ENCODE measurements around the gene INPP5A. TPM values are rescaled to one million over a fixed set of nuclear protein-coding genes. Genes with fewer than 3 reads are reported as not detected.

INPP5A gene
- total RNA-seq, 1 donor from 2014 or later: 36.3 TPM

DNA sequence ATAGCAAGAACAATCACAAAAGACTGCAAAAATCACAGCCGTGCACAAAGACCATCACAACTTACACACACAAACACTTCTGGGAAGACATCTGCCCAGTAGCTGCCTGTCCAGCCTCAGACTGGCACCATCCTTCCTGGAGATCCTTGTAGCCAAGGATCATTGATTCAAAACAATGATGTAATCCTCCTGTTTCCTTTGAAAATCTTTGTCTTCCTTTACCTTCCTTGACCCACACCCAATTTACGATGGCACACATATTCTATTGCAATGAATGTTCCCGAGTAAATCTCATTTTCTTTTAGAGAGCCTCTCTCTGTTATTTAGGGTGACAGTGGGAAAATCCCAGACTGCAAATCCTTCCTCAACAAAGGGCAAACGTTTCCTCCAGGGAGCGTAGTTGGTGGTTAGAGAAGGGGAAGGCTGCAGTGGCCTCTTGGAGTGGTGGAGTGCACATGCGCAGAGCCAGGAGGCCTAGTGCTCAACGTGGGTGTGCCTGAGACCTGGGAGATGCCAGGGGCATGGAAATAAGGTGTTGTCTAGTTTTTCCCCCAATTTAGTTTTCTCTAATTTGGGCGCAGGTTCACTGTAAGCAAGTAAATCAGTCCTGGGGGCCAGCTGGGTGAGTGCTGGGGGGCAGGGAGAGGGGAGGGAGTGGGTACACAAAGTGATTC, 3.1 kb upstream of the INPP5A start:
- DNase-seq: no peak
- Mint-ChIP-seq H3K27ac (ENCODE audit: unreplicated experiment) (no peak overlapping the region), H3K4me1 (ENCODE audit: low read depth, unreplicated experiment) (peaks cover 2% of the 10 kb centered on the region), H3K27me3 (ENCODE audit: unreplicated experiment) (peaks cover 6% of the 10 kb centered on the region), H3K36me3 (ENCODE audit: unreplicated experiment) (peaks cover 15% of the 10 kb centered on the region), H3K4me3 (ENCODE audit: unreplicated experiment) (peak overlapping the region; percentile 48), H3K9me3 (ENCODE audit: unreplicated experiment) (peaks cover 4% of the 10 kb centered on the region)
- TF ChIP-seq, protein P1, sequence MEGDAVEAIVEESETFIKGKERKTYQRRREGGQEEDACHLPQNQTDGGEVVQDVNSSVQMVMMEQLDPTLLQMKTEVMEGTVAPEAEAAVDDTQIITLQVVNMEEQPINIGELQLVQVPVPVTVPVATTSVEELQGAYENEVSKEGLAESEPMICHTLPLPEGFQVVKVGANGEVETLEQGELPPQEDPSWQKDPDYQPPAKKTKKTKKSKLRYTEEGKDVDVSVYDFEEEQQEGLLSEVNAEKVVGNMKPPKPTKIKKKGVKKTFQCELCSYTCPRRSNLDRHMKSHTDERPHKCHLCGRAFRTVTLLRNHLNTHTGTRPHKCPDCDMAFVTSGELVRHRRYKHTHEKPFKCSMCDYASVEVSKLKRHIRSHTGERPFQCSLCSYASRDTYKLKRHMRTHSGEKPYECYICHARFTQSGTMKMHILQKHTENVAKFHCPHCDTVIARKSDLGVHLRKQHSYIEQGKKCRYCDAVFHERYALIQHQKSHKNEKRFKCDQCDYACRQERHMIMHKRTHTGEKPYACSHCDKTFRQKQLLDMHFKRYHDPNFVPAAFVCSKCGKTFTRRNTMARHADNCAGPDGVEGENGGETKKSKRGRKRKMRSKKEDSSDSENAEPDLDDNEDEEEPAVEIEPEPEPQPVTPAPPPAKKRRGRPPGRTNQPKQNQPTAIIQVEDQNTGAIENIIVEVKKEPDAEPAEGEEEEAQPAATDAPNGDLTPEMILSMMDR (IDR thresholded peaks at IDR 0.05; ENCODE audit: partially characterized antibody, unreplicated experiment): no peak

DNA sequence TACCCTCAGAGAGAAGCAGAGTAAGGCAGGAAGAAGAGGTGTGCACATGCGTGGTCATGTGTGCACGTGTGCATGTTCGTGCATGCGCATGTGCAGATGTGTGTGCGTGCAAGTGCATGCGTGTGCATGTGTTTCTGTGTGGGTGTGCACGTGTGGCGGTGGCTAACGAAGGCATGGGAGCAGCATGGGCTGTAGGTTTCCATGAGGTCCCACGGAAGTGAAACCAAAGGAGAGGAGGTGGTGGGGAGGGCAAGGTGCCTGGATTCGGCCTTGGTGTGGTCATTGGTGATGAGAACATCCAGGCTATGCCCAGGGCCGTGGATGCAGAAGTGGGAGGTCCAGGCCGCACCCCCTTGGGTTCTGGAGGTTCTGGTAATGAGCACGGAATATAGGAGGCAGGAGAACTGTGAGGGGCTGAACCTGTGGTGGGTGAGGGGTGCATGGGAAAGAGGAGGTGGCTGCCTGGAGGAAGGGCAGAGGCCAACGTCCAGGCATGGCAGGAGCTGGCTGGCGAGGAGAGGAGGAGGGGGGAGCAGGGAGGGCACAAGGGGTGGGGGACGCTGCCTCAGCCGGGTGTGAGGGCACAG, 2.4 kb upstream of the INPP5A start:
- H3K27ac Mint-ChIP-seq (ENCODE audit: unreplicated experiment): no peak overlapping the region
- DNase-seq: no peak
- peaks cover 7% of the 10 kb centered on the region for H3K27me3 Mint-ChIP-seq (ENCODE audit: unreplicated experiment)
- TF ChIP-seq, protein P1 (IDR thresholded peaks at IDR 0.05; ENCODE audit: partially characterized antibody, unreplicated experiment): no peak
- H3K4me3 Mint-ChIP-seq (ENCODE audit: unreplicated experiment): peak overlapping the region; percentile 48
- H3K36me3 Mint-ChIP-seq (ENCODE audit: unreplicated experiment): peaks cover 13% of the 10 kb centered on the region
- peaks cover 4% of the 10 kb centered on the region for H3K9me3 Mint-ChIP-seq (ENCODE audit: unreplicated experiment)
- H3K4me1 Mint-ChIP-seq (ENCODE audit: low read depth, unreplicated experiment): peaks cover 6% of the 10 kb centered on the region

DNA sequence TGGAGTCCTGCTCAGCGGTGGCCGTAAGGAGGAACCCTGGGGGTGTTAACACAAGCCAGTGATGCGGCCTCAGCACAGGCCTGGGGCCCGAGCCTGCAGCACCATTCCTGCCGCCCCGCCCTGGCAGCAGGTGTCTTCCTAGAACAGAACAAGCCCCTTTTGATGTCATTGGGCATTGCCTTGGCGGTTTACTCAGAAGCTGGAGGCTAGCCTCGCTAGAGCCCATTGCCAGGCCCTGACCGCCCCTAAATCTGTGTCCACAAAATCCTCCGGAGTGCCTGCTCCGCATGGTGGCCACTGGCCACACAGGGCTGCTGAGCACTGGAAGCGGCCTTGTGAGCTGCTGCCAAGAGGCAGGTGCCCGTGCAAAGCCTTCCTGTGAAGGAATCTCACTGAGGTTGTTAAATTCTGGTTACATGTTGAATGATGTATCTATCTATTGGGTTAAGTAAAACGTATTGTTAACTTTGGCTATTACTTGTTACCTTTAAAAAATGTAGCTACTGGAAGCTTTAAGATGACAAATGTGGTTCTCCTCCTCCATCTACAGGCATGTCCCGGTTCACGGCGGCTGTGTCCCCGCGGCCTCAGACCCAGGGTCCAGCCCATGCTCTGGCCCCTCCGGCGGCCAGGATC, 1.2 kb upstream of the INPP5A start:
- Mint-ChIP-seq H3K4me3 (ENCODE audit: unreplicated experiment) (peak overlapping the region; percentile 81), H3K27me3 (ENCODE audit: unreplicated experiment) (peaks cover 7% of the 10 kb centered on the region), H3K9me3 (ENCODE audit: unreplicated experiment) (peaks cover 4% of the 10 kb centered on the region), H3K4me1 (ENCODE audit: low read depth, unreplicated experiment) (peaks cover 14% of the 10 kb centered on the region), H3K36me3 (ENCODE audit: unreplicated experiment) (peaks cover 12% of the 10 kb centered on the region), H3K27ac (ENCODE audit: unreplicated experiment) (no peak overlapping the region)
- no peak for DNase-seq
- TF ChIP-seq, protein P1 (IDR thresholded peaks at IDR 0.05; ENCODE audit: partially characterized antibody, unreplicated experiment): no peak

DNA sequence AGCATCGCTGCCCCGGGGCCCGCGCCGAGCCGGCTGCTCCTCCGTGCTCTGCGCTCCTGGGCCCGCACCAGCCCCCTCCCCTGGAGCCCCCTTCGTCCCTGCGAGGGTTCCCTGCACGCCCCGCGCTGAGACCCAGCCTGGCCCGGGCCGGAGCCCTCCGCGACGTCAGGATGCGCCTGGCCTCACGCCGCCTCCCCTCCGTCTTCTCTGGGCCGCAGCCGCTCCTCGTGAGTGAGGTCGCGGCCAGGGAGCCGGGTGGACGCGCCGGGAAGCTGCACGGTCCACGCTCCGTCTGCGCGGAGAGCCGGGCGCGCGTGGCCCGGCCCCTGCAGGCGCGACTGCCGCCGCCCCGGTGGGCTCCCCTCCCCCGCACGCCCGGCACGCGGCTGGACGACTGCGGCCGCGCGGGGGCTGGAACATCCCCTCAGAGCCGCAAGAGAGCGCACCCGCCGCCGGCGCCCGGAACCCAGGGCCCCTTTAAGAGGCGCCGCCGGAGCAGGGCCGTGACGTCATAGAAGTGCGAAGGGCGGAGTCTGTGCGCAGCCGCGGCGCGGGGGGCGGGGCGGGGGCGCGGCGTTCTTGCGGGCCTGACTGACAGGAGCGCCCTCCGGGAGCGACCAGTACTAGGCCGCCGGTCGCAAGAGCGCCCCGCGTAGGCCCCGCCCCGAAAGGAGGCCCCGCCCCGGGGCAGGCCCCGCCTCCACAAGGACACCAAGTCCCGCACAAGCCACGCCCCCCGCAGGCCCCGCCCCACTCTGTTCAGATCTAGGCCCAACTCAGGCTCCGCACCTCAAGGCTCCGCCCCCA, 507 bp upstream of the INPP5A start:
- Mint-ChIP-seq H3K4me1 (ENCODE audit: low read depth, unreplicated experiment) (peaks cover 20% of the 10 kb centered on the region), H3K36me3 (ENCODE audit: unreplicated experiment) (peaks cover 7% of the 10 kb centered on the region), H3K27me3 (ENCODE audit: unreplicated experiment) (peaks cover 7% of the 10 kb centered on the region)

More for the DNA sequence above, 507 bp upstream of the INPP5A start:
- peak; percentile 100 for DNase-seq
- TF ChIP-seq, protein P1 (IDR thresholded peaks at IDR 0.05; ENCODE audit: partially characterized antibody, unreplicated experiment): peak; percentile 11
- peak overlapping the region; percentile 81 for H3K4me3 Mint-ChIP-seq (ENCODE audit: unreplicated experiment)
- no peak overlapping the region for H3K27ac Mint-ChIP-seq (ENCODE audit: unreplicated experiment)
- peaks cover 1% of the 10 kb centered on the region for H3K9me3 Mint-ChIP-seq (ENCODE audit: unreplicated experiment)
